ENCODE data around the gene ZBTB49.

ZBTB49 gene

DNA sequence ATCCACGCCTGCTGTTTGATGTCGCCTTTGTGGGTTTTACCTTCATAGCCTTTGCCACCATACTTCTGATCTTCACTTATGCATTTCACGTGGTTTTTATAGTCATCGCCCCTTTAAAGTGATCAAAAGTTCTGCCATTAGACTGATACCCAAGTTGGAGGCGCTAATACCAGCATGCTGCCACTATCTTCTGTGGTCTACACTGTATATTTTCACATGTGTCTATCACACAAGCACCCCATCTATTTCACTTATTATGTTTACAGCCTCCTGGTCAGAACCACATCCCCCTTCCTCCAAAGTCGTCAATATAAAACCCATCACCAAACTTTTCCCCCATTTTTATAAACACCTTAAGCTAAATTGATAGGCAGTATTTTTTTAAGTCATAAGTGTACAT lies 8.3 kb upstream of the ZBTB49 start:
- DNase-seq, result no peak

DNA sequence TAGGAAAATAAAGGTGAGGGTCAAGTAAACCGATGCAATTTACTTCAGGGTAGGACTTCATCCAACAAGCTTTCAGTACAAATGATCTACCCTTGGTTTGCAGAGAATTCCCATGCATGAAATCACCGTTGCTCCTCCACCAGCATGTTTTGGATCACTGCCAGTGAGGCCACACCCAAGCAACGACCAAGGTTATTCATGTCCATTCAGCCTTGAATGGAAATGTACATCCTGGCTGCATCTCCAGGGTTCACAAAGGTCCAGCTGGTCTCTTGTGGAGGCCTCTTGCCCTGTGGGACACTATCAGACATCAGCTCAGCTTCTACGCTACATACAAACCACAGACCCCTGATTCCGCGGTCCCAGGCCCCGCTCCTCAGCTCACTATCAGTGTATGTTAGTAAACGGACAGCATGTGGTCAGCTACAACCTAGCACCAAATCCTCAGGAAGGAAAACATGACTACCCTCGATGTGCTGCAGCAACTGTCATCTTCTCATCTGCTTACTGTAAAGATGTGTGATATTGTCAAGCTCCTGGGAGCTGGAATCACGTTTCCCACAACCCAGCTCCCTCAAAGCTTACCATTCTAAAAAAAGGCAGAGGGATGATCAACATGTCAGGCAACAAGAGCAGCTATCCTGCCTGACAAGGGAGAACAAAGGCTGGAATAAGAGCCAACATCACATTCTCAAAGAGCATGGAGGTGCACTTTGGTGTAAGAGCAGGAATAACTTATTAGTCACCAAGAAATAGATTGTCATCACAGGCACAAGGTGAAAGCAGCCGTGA lies 5.0 kb upstream of the ZBTB49 start:
- no peak for DNase-seq

DNA sequence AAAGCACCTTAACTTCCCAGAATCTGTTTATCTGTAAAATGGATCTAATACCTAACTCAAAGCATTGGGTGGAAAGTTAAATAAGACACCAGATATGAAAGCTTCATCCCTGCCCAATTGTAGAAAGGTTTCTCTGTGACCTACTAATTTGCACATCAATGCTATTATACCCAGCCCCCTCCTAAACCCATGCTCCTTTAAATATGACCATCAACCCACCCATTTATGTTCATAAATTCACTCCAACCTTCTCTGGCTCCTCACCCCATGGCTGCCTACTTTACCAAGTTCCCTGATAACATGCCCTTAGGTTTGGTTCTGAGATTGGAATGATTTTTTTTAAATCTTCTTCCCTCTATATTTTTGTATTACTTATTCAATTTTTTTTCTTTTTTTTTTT lies 2.0 kb upstream of the ZBTB49 start:
- DNase-seq, result no peak

DNA sequence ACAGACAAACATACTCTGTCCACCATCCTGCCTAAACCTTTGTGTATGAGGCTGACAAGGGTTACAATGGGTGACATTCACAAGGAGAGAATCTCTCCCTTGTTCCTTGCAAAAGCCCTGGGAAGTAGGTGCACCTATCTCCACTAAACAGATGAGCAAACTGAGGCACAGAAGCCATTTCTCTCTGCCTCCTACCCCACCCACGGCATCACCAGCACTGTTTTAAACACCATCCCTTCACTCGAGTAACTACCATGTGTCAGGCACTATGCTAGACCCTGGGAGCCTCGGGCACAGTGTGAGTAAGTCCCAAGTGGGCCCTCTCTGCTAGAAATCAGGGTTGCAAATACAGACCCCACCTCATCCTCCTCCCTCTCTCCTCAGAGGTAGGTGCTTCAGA lies 996 bp upstream of the ZBTB49 start:
- no peak for DNase-seq

DNA sequence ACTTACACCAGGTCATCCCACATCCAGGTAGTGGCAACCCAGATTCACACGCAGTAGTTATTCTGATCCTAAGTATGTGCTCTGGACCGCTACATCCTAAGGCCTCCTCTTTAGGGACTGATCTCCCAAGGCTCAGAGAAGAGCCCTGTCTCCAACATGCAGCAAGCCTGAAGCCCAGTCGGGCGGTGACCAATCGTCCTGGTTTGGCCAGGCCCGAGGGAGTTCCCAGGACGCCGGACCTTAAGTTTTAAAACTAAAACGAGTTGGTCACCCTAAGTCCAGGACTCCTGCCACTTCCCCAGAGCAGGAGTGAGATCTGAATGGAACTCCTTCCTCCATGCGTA lies 482 bp upstream of the ZBTB49 start:
- DNase-seq, result no peak

DNA sequence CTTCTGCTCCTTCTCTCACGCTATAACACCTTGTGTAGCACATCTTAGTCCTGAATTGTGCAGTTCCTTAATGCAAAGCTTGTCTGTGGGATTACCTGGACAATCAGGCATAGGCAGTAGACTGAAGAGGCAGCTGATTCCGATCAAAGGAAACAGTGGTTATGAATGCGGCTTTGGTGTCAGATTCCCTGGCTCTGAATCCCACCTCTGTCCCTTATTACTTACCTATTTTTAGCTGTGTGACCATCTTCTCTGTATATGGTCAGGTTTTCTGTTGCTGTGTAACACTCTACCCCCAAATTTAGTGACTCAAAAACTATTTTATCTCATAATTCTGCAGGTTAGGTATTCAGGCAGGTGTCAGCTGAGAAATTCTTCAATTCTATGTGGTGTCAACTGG lies 3.2 kb downstream of the ZBTB49 start:
- DNase-seq, result no peak

DNA sequence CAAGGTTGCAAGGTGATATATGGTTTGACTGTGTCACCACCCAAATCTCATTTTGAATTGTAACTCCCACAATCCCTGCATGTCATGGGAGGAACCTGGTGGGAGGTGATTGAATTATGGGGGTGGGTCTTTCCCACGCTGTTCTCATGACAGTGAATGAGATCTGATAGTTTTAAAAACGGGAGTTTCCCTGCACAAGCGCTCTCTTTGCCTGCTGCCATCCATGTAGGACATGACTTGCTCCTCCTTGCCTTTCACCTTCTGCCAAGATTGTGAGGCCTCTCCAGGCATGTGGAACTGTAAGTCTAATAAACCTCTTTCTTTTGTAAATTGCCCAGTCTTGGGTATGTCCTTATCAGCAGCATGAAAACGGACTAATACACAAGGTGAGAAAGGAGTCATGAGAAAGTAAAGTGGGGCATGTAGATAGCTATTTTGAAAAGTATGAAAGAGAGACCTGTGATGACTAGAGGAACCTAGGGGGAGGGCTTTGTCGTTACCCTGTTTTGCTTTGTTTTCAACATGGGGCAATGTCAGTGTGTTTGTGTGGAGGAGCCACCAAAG lies 6.3 kb downstream of the ZBTB49 start:
- no peak for DNase-seq

DNA sequence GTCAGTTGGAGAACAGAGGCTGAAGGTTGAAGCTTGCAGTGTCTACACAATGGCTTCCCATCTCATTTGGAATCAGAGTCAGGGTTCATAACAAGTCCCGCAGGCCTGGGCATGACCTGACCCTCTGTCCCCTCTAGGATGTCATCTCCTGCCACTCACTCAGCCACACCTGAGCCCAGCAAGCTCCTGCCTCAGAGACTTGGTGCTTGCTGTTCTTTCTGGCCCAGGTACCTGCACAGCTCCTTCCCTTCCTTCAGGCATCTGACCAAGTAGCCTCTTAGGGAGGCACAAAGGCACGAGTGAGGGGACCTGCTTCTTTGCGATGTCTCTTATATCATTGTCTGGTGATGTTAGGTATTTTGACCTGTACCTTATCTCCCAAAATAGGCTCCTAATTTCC lies 9.0 kb downstream of the ZBTB49 start:
- no peak for DNase-seq

DNA sequence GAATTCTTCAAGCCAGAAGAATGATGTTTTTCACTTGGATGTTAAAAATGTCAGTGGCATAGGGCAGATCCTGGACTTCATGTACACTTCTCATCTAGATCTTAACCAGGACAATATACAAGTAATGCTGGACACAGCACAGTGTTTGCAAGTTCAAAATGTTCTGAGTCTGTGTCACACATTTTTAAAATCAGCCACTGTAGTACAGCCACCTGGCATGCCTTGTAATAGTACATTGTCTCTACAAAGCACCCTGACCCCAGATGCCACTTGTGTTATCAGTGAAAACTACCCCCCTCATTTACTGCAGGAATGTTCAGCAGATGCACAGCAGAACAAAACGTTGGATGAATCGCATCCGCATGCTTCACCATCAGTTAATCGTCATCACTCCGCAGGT lies 11.9 kb downstream of the ZBTB49 start:
- DNase-seq, result no peak

DNA sequence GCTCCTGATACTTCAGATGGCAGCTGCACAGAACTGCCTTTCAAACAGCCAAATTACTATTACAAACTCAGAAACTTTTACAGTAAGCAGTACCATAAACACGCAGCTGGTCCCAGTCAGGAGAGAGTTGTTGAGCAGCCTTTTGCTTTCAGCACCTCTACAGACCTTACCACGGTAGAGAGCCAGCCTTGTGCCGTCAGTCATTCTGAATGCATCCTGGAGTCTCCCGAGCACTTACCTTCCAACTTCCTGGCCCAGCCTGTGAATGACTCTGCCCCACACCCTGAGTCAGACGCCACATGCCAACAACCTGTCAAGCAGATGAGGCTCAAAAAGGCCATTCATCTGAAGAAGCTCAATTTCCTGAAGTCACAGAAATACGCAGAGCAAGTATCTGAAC lies 12.4 kb downstream of the ZBTB49 start:
- no peak for DNase-seq

DNA sequence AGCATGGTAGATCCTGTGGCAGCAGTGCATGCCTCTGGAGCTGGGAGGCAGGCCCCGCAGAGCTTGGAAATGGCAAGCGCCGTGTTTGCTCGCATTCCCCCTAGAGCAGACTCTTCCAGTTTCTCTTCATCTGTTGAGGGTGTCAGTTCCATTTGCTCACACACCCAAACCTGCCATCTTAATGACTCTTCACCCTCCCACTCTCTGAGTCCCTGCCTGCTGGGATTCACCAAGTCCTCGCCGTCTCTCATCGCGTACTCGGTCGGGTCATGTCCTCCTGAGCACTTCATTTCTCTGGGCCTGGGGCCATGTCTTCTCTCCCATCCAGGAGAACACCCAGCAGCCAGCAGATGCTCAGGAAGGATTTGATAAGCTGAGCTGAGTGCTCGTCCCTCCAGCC lies 16.9 kb downstream of the ZBTB49 start:
- DNase-seq, result no peak

DNA sequence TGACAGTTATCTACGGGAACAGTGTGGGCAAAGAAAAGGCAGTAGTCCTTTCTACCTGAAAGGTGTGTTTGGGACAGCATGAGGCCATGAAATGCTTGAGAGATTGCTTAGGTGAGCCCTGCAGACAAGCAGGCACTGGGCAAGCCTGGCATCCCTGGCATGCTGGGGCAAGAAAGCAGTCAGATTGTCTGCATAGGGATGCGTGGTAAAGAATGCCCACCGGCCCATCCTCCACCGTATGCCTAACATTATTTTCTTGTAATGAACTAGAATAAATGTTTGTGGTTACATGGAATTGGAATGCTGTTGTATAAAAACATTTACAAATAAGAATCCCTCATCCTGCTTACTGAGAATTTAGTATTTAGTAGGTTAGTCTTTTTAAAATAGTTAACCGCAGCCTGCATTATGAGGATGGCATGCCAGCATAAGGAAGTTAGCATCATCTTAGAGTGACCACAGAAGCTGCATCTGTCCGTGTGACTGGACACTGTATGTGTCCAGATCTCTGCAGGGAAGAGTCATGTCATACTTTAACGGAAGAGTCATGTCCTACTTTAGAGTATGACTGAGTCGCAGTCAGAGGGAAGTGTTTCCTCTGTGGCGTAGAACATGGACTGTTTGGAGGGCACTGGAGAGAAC lies 18.9 kb downstream of the ZBTB49 start:
- DNase-seq, result no peak

DNA sequence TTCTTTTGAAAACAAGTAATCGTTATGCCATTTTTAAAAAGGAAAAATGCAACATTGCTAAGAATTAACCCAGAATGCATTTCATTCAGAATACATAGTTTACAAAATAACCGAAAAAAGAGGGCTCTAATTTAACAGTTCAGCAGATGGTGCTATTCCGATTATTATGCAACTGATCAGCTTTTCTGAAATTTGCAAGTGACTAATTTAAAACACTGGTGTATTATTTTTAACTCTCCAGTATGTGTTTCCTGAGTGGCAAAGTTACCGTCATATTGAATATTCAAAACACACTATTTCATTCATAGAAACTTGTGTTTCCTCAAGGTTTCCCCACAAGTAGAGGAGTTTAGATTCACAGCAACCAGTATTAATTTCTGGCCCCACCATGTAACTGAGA lies 21.1 kb downstream of the ZBTB49 start:
- DNase-seq, result no peak

DNA sequence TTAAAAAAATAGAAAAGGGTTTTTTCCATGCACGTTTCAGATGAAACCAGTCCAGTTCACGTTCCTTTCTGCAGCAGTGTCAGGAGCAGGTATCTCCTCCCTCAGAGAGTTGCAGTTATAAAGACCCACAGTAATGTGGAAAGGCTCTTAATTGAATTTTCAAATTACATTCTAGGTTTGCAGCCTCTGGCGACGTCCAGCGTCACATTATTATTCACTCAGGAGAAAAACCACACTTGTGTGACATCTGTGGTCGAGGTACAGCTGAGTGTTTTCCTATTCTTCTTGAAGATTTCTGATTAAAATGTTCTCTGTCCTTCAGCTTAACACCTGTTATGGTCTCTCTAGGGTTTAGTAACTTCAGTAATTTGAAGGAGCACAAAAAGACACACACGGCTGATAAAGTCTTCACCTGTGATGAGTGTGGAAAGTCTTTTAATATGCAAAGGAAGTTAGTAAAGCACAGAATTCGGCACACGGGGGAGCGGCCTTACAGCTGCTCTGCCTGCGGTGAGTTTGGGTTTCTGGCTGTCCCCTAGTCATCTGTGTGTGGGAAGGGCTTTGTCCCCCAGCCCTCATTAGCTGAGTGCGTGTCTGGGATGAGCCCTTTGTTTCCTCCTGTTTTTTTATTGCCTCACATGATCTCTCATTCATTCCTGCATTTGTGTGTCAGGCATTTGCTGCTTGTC lies 25.6 kb downstream of the ZBTB49 start:
- no peak for DNase-seq

DNA sequence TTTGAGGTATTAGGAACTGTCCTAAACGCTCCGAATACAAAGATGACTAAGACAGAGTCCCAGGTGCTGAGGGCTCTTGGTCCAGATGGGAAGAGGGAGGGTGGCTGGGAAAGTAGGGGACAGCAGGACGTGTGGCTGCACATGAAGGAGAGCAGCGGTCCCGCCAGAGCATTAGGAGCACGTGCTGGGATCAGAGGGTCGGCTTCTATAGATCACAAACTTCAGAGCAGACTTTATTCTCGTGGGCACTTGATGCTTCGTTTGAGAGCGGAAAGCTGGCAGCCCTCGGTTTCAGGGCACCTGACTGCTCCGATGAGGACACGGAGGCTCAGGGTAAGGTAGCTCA lies 26.1 kb downstream of the ZBTB49 start:
- no peak for DNase-seq

DNA sequence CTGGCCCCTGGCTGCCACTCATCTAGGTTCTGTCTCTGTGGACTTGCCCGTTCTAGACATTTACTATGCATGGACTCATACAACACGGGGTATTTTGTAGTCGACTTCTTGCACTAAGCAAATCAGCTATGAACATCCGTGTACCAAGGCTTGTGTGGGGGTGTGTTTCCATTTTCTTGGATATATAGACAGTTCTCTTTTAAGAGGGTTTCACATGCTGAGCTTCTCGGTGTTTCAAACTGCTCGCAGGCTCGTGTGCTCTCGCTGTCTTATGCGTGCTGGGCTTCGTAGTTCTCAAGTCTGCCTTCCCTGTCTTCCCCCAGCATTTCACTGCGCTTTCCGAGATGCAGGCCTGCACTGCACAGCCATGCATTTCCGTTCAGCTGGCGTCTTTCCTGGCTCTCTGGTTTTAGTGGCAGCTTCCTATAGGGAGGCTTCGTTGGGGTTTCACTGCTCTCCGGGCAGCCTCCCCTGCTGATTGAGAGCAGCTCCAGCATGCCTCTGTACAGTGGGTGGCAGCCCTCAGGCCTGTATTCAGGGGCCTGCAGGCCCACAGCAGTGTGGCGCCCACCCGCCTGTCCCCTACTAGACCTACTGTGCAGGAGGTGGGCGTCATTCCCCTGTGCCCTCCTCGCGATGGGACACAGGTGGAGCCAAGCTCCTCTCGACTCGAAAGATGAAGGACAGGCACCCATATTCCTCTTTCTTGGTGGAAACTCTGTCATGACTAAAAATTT lies 27.6 kb downstream of the ZBTB49 start:
- DNase-seq, result no peak

DNA sequence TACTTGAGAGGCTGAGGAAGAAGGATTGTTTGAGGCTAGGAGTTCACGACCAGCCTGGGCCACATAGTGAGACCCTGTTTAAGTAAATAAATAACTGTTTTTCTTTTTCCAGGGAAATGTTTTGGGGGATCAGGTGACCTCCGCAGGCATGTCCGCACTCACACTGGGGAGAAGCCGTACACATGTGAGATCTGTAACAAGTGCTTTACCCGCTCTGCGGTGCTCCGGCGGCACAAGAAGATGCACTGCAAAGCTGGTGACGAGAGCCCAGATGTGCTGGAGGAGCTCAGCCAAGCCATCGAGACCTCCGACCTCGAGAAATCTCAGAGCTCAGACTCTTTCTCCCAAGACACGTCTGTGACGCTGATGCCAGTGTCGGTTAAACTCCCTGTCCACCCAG lies 30.5 kb downstream of the ZBTB49 start:
- no peak for DNase-seq

DNA sequence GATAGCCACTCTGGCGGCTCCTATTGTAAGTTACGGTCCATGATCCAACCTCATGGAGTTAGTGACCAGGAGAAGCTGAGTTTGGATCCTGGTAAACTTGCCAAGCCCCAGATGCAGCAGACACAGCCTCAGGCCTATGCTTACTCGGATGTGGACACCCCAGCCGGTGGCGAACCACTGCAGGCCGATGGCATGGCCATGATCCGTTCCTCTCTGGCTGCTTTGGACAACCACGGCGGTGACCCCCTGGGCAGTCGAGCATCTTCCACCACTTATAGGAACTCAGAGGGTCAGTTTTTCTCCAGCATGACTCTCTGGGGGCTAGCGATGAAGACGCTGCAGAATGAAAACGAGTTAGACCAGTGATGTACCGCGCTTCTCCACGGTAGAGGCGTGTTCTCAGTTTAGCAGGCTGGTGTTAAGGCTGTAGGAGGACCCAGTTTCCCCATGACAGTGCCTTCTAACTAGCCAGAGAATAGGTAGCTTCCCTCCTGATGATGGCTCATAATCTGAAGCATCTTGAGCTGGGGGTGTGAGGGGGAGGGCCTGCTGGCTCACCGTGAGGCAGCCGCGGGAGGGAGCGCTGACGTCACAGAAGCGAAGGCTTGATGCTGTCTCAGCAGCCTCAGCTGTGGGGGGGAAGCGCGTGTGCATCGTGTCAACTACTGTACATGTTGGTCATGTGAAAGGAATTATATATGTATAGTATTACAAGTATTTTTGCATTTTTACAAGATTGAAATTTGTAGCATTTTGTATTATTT lies 31.1 kb downstream of the ZBTB49 start:
- DNase-seq, result no peak

DNA sequence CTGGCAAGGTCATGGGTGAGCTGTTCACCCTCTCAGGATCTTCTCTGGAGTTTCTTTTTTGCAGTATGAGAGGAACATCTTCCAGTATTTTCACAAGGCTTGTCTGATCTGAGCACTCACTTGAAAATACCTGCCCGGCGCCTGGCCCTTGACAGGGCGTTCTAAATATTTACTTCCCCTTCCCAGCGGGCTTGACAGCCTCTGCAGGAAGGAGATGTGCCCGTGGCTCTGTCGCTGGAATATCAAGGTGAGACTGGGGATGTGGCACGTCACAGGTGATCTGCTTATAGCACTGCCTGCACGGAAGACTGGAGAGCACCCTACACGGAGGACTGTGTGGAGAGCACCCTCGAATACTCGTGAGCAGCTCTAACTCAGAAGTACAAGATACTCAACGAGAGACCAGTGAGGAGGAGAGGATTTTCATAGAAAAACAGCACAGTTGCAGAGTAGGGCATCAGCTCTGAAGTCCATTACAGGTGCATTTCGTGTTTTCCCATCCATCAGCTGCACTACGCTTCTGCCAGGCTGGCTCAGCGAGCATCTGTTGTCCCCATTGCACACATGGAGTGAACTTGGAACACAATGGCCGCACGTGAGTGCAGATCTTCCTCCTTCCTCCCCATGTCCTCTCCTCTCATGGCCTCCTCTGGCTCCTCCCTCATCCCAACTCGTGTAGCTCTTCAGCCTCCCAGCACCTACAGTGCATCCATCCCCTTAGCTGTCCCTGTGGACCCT lies 32.1 kb downstream of the ZBTB49 start:
- no peak for DNase-seq

DNA sequence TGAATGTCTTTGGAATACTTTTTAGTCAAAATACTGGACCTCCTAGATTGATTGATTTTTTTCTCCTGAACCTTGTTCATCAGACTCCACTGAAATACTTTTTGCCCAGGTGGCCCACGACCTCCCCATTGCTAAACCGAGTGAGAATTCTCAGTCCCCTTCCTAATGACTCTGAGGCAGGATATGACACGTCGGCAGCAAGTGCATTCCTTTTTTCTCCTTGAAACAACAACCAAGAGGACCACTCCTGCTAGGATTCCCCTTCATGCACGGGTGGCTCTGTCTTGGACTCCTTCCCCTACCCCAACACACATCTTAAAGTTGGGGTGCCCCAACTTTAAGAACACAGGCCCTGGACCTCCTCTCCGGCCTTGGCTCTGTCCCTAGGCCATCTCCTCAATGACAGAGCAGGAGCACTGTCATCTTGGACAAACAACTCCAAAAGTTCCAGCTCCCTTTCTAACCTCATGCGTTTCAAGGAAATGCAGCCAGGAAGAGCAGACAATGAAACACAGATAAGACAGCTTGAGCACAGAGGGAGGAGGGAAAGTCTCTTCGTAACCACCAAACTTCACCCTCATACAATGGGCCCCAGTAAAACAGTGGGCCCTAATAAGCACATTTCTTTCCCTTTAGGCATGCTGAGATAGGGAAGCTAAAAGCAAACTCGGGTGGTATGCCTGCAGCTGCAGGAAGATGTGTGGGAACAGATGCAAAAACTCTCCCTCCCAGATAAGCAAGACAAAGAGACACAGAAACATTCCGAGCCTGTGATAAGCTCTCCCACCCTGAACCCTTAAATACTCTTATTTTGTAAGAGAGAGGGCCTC lies 33.9 kb downstream of the ZBTB49 start:
- DNase-seq, result no peak

DNA sequence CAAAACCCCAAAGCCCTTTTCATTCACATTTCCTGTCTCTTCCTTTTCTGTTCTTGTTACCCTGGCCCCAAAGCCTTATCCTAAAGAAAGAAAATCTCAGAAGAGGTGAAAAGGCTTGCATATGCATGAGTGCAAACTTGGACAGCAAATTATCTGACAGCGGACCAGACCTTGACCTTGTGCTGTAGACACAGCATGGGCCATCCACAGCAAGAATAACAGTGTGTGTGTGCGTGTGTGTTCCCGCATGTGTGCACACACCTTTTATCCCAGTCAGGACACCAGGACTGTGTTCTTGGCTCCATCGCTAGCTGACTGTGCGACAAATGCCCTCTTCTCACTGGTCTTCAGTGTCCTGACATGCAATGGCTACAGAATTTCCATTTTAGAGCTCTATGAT lies 35.3 kb downstream of the ZBTB49 start:
- no peak for DNase-seq

Measured in RPMI8226 (cell line).